CD4-positive, alpha-beta T cell treated with Interleukin-6 at 100 ng/mL for 8 hours (primary cell): Measurements from ENCODE around the gene NHSL2.
A peak's percentile ranks its signal among the peaks of the same experiment; 100 is the strongest.

ENCODE experiments used
- DNase-seq: peaks from one replicate; pipeline ENCODE4 v3.0.0-alpha.2; 2020; ENCODE audit warnings: mixed read lengths, low spot score

Gene NHSL2

GRCh38 chrX:72181178-72182125, 270.8 kb downstream of the NHSL2 start, which contains the start of gene PIN4:
TSS of gene PIN4 (plus strand) at chrX:72181757. CDS start at chrX:72181786, 29 bp downstream.
- peak; percentile 89 for DNase-seq

- DNase-seq = no peak
These were observed 272.3 kb downstream of the NHSL2 start for GRCh38 chrX:72182924-72183323.

GRCh38 chrX:72201836-72202536, 291.3 kb downstream of the NHSL2 start:
- DNase-seq = no peak
